Stomach smooth muscle (tissue), 2 donors: ENCODE measurements around the gene CDK12.
"Not testable (repeated sequence)": the region's sequence is repeated elsewhere in the genome, so short reads cannot be mapped to it uniquely, and the experiment has no call there.

ENCODE experiments used
- H3K27ac ChIP-seq: one replicate; pipeline ENCODE4 v1.7.0; 2013; ENCODE audit warnings: mild to moderate bottlenecking, low read length, inconsistent platforms
- H3K27me3 ChIP-seq, 2 donors: one replicate each; pipeline ENCODE4 v1.7.0; 2013; ENCODE audit warnings: low read length in 2 of 2; ENCODE audit not compliant: insufficient read depth in 2 of 2, control insufficient read depth in 1 of 2
- H3K36me3 ChIP-seq, 2 donors: one replicate each; pipeline ENCODE4 v1.7.0; 2013; ENCODE audit warnings: low read length in 2 of 2; ENCODE audit not compliant: control insufficient read depth in 2 of 2, insufficient read depth in 2 of 2
- H3K4me1 ChIP-seq: one replicate; pipeline ENCODE4 v1.7.0; 2013; ENCODE audit warnings: low read length; ENCODE audit not compliant: control insufficient read depth, insufficient read depth
- H3K4me3 ChIP-seq, 2 donors: one replicate each; pipeline ENCODE4 v1.7.0; 2013; ENCODE audit warnings: low read length in 2 of 2
- H3K9ac ChIP-seq, 2 donors: one replicate each; pipeline ENCODE4 v1.7.0; 2013; ENCODE audit warnings: low read length in 2 of 2, mild to moderate bottlenecking in 1 of 2
- H3K9me3 ChIP-seq, 2 donors: one replicate each; pipeline ENCODE4 v1.7.0; 2013; ENCODE audit warnings: low read length in 2 of 2; ENCODE audit not compliant: control insufficient read depth in 2 of 2
- donor health status: healthy.
- donor health status: Pancreatic carcinoma.

Gene CDK12

DNA sequence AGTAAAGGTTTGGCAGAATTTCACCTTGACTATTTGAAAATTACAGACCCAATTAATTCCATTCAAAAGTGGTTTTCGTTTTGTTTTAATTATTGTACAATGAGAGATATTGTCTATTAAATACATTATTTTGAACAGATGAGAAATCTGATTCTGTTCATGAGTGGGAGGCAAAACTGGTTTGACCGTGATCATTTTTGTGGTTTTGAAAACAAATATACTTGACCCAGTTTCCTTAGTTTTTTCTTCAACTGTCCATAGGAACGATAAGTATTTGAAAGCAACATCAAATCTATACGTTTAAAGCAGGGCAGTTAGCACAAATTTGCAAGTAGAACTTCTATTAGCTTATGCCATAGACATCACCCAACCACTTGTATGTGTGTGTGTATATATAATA lies 72.6 kb downstream of the CDK12 start:
- Histone ChIP-seq H3K27ac (no peak overlapping the region), H3K27me3 (no peaks in the 10 kb centered on the region), H3K9ac (no peak overlapping the region), H3K9me3 (no peaks in the 10 kb centered on the region), H3K4me3 (no peak overlapping the region), H3K36me3 (peaks cover 9 to 15% of the 10 kb centered on the region in 2 donors), H3K4me1 (no peaks in the 10 kb centered on the region)

DNA sequence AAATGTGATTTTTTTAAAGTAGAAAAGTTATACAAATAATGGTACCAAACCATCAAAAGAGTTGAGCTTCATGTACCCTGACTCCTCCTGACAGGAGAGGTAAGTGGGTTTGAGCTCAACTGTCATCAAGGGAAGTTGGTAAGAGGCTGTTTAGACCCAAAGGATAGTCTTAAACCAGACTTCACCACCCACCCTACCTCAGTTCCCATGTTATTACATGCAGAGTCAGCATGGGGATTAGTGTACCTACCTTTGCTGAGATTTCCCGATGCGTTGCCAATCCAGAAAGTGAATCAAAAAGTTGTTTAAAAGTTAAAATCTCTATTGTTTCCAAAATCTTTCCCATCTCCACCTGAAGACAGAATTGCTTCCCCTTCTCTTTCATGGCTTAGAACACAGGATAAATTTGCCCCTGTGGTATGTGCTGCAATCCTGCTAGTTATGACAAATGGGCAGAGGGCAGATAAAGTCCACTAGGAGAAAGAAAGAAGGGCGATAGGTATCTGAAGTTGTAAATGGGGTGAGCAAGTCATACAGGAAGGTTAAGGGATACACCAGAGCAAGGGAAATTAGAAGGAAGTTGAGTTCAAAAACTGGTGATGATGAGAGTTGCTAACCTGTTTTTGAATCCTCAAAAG lies 73.6 kb downstream of the CDK12 start:
- no peak overlapping the region for H3K9ac ChIP-seq
- no peaks in the 10 kb centered on the region for H3K9me3 ChIP-seq
- no peaks in the 10 kb centered on the region for H3K27me3 ChIP-seq
- H3K4me3 ChIP-seq, result no peak overlapping the region
- H3K36me3 ChIP-seq, result peaks cover 9 to 13% of the 10 kb centered on the region in 2 donors
- H3K27ac ChIP-seq, result no peak overlapping the region
- no peaks in the 10 kb centered on the region for H3K4me1 ChIP-seq

DNA sequence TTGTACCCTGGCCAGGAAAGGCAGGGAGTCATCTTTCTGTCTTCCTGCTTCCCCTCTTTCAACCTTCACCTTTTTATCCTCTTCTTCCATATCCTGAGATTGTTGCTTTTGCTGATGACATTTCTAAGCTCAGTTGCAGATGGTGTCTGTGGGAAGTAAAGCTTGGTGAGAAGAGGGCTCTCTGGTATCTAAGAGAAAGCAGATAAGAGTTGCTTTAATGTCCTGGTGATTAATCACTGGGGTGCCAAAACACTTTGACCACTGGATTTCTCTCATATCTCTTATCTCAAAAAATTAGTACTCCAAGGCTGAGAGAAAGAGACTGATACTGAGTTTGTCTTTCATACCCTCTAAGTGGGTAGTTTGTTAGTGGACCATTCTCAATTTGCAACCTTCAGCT lies 75.2 kb downstream of the CDK12 start:
- Histone ChIP-seq H3K36me3 (peaks cover 4% of the 10 kb centered on the region in 2 donors), H3K4me3 (no peak overlapping the region), H3K4me1 (no peaks in the 10 kb centered on the region), H3K27ac (no peak overlapping the region), H3K27me3 (no peaks in the 10 kb centered on the region), H3K9ac (no peak overlapping the region), H3K9me3 (no peaks in the 10 kb centered on the region)

DNA sequence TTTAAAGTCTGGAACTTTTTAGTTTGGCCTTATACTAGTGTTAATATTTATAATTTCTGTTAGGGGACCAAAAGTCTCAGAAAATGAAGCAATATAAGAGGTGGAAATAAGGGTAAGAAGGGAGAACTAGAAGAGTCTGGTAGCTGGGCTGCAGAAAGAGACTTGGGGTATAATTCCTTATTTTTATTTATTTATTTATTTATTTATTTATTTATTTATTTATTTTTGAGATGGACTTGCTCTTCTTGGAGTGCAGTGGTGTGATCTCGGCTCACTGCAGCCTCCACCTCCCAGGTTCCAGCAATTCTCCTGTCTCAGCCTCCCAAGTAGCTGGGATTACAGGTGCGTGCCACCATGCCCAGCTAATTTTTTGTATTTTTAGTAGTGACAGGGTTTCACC lies 76.1 kb downstream of the CDK12 start:
- H3K27ac ChIP-seq, H3K9ac ChIP-seq, H3K36me3 ChIP-seq, H3K4me1 ChIP-seq, H3K9me3 ChIP-seq, H3K4me3 ChIP-seq, H3K27me3 ChIP-seq: not testable (repeated sequence)

DNA sequence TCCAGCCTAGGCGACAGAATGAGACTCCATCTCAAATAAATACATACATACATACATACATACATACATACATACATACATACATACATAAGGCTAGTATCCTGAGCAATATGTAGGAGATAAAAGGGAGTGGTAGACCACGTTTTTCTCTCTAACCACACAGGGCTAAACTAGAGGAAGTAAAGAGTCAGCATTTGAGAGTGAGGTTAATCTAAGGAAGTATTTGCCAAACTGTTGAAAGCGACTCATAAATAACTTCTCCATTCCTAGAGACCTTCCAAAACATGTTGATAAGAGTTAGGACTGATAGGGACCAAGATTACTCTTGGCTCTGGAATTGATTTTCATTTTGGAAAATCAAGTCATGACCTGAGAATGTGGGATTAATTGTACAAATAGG lies 77.6 kb downstream of the CDK12 start:
- Histone ChIP-seq H3K4me3 (no peak overlapping the region), H3K27me3 (no peaks in the 10 kb centered on the region), H3K9ac (no peak overlapping the region), H3K9me3 (no peaks in the 10 kb centered on the region), H3K36me3 (no peaks in the 10 kb centered on the region), H3K4me1 (no peaks in the 10 kb centered on the region), H3K27ac (no peak overlapping the region)

DNA sequence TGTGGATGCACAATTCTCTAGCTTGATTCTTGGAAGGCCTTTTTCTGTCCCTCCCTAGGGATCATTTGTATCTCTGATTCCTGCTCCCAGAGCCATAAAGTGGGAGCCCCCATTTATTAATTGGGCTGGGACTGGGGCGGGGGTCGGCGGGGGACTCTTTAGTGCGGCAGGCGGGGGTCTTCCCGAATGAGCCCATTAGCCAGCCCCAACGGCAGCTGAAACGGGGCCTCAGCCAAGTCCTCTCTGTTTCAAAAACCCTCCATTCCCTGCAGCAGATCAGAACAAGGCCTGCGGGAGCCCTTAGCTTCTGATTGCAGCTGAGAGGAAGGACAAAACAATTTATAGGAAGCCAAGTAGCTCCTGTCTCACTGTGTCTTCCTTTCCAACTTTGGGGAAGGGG lies 79.3 kb downstream of the CDK12 start:
- peaks cover 3 to 5% of the 10 kb centered on the region in 2 donors for H3K36me3 ChIP-seq
- H3K9me3 ChIP-seq, result no peaks in the 10 kb centered on the region
- no peak overlapping the region for H3K27ac ChIP-seq
- H3K4me1 ChIP-seq, result no peaks in the 10 kb centered on the region
- H3K9ac ChIP-seq, result no peak overlapping the region
- no peak overlapping the region for H3K4me3 ChIP-seq
- H3K27me3 ChIP-seq, result no peaks in the 10 kb centered on the region

DNA sequence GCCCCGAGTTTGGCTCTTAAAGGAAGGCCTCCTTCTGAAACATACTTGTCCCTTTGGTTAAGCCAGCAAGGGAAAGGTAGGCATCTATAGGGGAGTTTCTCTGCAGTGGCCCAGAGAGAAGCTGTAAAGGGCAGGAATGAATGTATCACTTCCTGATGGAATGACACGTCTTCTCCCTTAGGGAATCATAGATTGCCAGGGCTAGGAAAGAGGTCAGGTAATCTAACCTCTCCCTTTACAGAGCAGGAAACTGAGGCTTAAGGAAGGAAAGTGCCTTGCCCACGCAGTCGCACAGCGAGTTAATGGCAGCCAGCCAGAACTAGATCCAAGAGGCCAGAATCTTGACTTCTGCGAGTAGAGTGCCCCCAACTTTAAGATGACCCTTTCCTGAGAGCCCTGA lies 80.4 kb downstream of the CDK12 start:
- Histone ChIP-seq H3K9ac (no peak overlapping the region), H3K27me3 (no peaks in the 10 kb centered on the region), H3K4me3 (no peak overlapping the region), H3K27ac (no peak overlapping the region), H3K36me3 (peaks cover 3 to 7% of the 10 kb centered on the region in 2 donors), H3K4me1 (no peaks in the 10 kb centered on the region), H3K9me3 (no peaks in the 10 kb centered on the region)

DNA sequence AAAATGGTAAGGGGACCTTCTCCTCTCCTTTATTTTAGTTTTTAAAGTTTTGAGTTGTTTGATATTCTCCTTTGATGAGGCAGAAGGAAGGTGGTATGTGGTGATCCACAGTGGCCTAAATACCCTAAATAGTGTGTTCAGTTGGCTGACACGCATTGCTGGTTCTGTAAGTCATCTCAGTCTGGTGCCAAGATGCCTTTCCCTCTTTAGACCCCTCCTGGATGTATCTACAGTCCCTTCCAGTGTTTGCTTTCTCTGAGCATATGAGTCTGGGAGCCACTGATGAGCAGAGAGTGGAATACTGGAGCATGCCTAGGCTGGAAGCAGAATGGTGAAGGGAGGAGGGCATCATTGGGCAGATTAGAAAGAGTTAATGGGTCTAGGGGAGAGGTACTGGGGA lies 81.9 kb downstream of the CDK12 start:
- Histone ChIP-seq H3K9ac (no peak overlapping the region), H3K36me3 (peaks cover 8 to 17% of the 10 kb centered on the region in 2 donors), H3K4me3 (no peak overlapping the region), H3K9me3 (no peaks in the 10 kb centered on the region), H3K27ac (no peak overlapping the region), H3K27me3 (no peaks in the 10 kb centered on the region), H3K4me1 (no peaks in the 10 kb centered on the region)

DNA sequence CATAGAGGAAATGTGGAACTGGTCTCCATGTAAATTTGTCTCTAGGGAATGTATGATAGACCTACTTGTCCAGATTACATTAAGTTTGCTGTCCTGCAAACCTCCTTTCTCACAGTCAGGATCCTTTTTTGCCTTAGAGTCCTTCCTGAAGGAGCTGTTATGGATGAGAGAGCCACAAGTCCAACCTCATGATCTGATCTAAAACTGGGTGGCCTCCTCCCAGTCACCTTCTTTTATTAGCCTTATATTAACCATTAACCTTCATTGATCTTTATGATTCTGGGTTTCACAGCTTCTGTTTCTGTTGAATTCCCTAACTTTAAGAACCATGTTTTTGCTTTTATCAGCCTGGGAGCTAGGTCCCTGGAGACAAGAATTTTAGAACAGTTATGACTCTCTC lies 82.4 kb downstream of the CDK12 start:
- no peak overlapping the region for H3K4me3 ChIP-seq
- H3K9me3 ChIP-seq, result no peaks in the 10 kb centered on the region
- H3K36me3 ChIP-seq, result peaks cover 11 to 17% of the 10 kb centered on the region in 2 donors
- no peak overlapping the region for H3K9ac ChIP-seq
- no peak overlapping the region for H3K27ac ChIP-seq
- no peaks in the 10 kb centered on the region for H3K27me3 ChIP-seq
- peaks cover 3% of the 10 kb centered on the region for H3K4me1 ChIP-seq

DNA sequence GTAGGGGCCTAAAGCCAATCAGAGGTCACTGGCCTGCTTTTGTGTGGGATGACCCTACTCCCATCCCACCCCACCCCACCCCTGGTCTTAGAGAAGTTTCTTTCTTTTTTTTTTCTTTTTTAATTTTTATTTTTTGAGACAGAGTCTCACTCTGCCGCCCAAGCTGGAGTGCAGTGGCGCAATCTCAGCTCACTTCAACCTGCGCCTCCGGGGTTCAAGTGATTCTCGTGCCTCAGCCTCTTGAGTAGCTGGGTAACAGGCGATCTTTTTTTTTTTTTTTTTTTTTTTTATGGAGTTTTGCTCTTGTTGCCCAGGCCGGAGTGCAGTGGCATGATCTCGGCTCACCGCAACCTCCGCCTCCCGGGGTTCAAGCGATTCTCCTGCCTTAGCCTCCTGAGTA lies 83.1 kb downstream of the CDK12 start:
- not testable (repeated sequence) for H3K4me3 ChIP-seq, H3K27me3 ChIP-seq, H3K9me3 ChIP-seq, H3K27ac ChIP-seq, H3K4me1 ChIP-seq, H3K9ac ChIP-seq
- H3K36me3 ChIP-seq, result peaks cover 12 to 17% of the 10 kb centered on the region in 2 donors

DNA sequence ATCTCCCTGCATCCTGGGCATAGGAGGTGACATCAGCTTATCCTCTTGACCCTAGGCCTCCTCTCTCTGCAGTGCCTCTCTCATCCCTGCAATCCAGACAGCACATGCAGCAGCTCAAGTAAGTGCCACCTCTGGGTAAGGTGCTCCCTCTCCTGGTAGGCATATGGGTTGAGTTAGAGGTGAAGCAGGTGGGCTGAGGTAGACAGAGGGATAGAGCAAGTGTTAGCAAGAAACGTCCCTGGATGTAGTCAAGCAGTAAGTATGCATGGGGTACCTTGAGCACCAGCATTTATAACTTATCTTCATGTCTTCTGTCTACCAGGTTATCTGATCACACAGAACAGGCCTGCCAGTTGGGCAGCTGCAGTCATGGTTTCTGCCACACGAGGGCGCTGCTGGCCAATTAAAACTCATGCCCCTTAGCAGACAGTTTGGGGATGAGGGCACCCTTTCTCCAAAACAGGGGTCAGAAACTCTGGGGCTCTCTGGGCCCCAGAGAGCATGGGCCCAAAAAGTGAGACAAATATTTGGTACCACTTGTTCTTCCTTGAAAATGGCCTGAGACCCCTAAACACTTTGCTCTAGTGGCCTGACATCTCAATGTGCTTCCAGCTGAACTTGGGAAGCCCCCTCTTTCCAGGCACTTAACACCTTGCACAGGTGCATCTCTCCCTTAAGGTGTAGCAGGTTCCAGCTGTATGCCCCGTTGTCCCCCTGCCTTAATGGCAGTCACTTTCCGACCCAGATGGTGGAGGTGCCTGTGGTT lies 86.6 kb downstream of the CDK12 start:
- no peak overlapping the region for H3K9ac ChIP-seq
- H3K9me3 ChIP-seq, result no peaks in the 10 kb centered on the region
- no peaks in the 10 kb centered on the region for H3K27me3 ChIP-seq
- H3K4me1 ChIP-seq, result peaks cover 8% of the 10 kb centered on the region
- H3K4me3 ChIP-seq, result no peak overlapping the region
- peaks cover 27 to 36% of the 10 kb centered on the region in 2 donors for H3K36me3 ChIP-seq
- no peak overlapping the region for H3K27ac ChIP-seq
